ENCODE measurements around the gene ARHGEF33. TPM values are rescaled to one million over a fixed set of nuclear protein-coding genes. Genes with fewer than 3 reads are reported as not detected.

ARHGEF33 gene
- total RNA-seq, 4 donors from 2014 or later: 0.66 to 2.1 (median 0.82) TPM

DNA sequence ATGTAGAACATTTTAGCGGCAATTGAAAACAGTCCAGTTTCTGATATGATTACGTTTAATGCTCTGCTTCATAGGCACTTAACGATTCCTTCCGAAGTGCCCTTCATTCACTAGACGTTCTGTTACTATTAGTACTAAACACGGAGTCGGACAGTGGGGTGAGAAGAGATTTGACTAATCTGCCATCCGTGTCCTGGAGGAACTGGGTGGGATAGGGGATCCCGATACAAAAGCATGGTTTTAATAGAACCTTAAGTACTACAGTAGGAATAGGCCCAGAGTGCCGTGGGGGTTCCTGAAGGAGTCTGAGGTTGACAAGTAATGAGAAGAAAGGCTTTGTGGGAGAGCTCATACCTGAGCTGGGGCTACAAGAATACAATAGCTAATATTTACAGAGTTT, 13.3 kb upstream of the ARHGEF33 start:
- TF ChIP-seq POLR2AphosphoS5 (IDR thresholded peaks at IDR 0.05): no peak
- TF ChIP-seq, protein P1, sequence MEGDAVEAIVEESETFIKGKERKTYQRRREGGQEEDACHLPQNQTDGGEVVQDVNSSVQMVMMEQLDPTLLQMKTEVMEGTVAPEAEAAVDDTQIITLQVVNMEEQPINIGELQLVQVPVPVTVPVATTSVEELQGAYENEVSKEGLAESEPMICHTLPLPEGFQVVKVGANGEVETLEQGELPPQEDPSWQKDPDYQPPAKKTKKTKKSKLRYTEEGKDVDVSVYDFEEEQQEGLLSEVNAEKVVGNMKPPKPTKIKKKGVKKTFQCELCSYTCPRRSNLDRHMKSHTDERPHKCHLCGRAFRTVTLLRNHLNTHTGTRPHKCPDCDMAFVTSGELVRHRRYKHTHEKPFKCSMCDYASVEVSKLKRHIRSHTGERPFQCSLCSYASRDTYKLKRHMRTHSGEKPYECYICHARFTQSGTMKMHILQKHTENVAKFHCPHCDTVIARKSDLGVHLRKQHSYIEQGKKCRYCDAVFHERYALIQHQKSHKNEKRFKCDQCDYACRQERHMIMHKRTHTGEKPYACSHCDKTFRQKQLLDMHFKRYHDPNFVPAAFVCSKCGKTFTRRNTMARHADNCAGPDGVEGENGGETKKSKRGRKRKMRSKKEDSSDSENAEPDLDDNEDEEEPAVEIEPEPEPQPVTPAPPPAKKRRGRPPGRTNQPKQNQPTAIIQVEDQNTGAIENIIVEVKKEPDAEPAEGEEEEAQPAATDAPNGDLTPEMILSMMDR (IDR thresholded peaks at IDR 0.05): no peak
- TF ChIP-seq POLR2A (IDR thresholded peaks at IDR 0.05; ENCODE audit: low read depth): no peak
- no peak for TF ChIP-seq EP300 (IDR thresholded peaks at IDR 0.05)
- Histone ChIP-seq H3K27ac (replicated peaks in 1 of 4) (peak overlapping the region in 3 of 4 donors; percentile 74 to 82 (median 80)), H3K9me3 (no peaks in the 10 kb centered on the region), H3K4me1 (peaks cover 3 to 25% (median 20%) of the 10 kb centered on the region in 4 donors), H3K27me3 (no peaks in the 10 kb centered on the region), H3K36me3 (peaks cover 3 to 13% (median 6%) of the 10 kb centered on the region in 4 donors), H3K4me3 (peak overlapping the region; percentile 68 to 83 (median 81))
- DNase-seq (ENCODE audit: extremely low spot score): no peak
- 36% methylated on average over 10 of the region's 10 CpGs for WGBS
- intact Hi-C loops (cut with DNase I): no loop called here

DNA sequence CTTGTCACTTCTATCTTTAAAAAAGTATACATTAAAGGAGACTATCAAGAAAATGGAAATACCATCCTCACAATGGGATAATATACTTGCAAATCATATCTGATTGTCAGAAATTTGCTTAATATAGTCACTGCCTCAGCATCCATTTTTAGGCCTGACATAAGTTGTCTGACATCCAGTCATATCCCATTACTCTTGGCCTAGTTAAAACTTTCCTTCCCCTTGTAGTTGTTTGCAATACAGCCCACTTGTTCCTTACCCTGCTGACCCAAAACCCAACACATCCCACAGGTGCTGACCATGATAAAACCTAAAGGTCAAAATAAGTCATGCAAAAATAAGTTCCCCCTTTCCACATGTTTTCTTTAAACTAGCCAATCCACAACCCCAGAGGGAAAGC, 3.6 kb upstream of the ARHGEF33 start:
- intact Hi-C loops (cut with DNase I): no loop called here

DNA sequence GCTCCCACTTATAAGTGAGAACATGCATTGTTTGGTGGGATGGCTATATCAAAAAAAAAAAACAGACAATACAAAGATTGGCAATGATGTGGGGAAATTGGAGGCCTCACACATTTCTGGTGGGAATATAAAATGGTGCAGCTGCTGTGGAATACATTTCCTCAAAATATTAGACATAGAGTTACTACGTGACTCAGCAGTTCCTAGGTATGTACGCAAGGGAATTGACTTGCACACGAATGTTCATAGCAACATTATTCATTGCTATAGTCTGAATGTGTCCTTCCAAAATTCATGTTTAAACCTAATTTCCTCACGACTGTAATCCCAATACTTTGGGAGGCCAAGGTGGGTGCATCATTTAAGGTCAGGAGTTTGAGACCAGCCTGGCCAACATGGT, 2.3 kb upstream of the ARHGEF33 start:
- Histone ChIP-seq H3K4me1 (no peaks in the 10 kb centered on the region), H3K27me3 (no peaks in the 10 kb centered on the region), H3K4me3 (no peak overlapping the region), H3K27ac (replicated peaks in 1 of 4) (no peak overlapping the region), H3K36me3 (peaks cover 0 to 20% (median 0%) of the 10 kb centered on the region in 4 donors), H3K9me3 (no peaks in the 10 kb centered on the region)
- WGBS: 88% methylated on average over 4 of the region's 4 CpGs
- intact Hi-C loops (cut with DNase I): no loop called here
- DNase-seq (ENCODE audit: extremely low spot score): no peak
- TF ChIP-seq, protein P1 (IDR thresholded peaks at IDR 0.05): no peak
- TF ChIP-seq POLR2A (IDR thresholded peaks at IDR 0.05; ENCODE audit: low read depth) (no peak), POLR2AphosphoS5 (IDR thresholded peaks at IDR 0.05) (no peak), EP300 (IDR thresholded peaks at IDR 0.05) (no peak)

More for the DNA sequence above, 3.6 kb upstream of the ARHGEF33 start:
- H3K27me3 ChIP-seq: no peaks in the 10 kb centered on the region
- H3K36me3 ChIP-seq: peaks cover 1 to 33% (median 5%) of the 10 kb centered on the region in 4 donors
- no peaks in the 10 kb centered on the region for H3K9me3 ChIP-seq
- H3K27ac ChIP-seq (replicated peaks in 1 of 4): no peak overlapping the region
- TF ChIP-seq POLR2A (IDR thresholded peaks at IDR 0.05; ENCODE audit: low read depth): no peak
- TF ChIP-seq, protein P1 (IDR thresholded peaks at IDR 0.05): no peak
- TF ChIP-seq POLR2AphosphoS5 (IDR thresholded peaks at IDR 0.05): no peak
- TF ChIP-seq EP300 (IDR thresholded peaks at IDR 0.05): no peak
- no peak overlapping the region for H3K4me3 ChIP-seq
- no peak for DNase-seq (ENCODE audit: extremely low spot score)
- H3K4me1 ChIP-seq: no peaks in the 10 kb centered on the region

DNA sequence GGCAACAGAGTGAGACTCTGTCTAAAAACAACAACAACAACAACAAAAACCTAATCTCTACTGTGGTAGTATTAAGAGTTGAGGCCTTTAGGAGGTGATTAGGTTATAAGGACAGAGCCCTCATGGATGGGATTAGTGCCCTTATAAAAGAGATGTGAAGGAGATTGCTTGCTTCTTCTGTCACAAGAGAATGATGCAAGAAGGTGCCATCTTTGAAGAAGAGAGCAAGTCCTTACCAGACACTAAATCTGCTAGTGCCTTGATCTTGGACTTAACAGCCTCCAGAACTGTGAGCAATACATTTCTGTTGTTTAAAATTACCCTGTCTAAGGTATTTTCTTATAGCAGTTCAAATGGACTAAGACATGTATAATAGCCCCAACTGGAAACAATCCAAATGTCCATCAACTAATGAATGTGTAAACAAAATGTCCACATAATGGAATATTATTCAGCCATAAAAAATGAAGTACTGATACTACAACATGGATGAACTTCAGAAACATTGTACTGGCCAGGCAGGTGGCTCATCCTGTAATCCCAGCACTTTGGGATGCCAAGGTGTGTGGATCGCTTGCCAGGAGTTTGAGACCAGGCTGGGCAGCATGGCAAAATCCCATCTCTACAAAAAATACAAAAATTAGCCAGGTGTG, 1.6 kb upstream of the ARHGEF33 start:
- Histone ChIP-seq H3K27me3 (no peaks in the 10 kb centered on the region), H3K27ac (replicated peaks in 1 of 4) (no peak overlapping the region), H3K9me3 (no peaks in the 10 kb centered on the region), H3K4me3 (no peak overlapping the region), H3K36me3 (peaks cover 0 to 14% (median 0%) of the 10 kb centered on the region in 4 donors), H3K4me1 (no peaks in the 10 kb centered on the region)
- intact Hi-C loops (cut with DNase I): no loop called here
- 100% methylated on average over 1 of the region's 1 CpG for WGBS
- no peak for DNase-seq (ENCODE audit: extremely low spot score)
- TF ChIP-seq, protein P1 (IDR thresholded peaks at IDR 0.05): no peak
- TF ChIP-seq EP300 (IDR thresholded peaks at IDR 0.05) (no peak), POLR2AphosphoS5 (IDR thresholded peaks at IDR 0.05) (no peak), POLR2A (IDR thresholded peaks at IDR 0.05; ENCODE audit: low read depth) (no peak)

DNA sequence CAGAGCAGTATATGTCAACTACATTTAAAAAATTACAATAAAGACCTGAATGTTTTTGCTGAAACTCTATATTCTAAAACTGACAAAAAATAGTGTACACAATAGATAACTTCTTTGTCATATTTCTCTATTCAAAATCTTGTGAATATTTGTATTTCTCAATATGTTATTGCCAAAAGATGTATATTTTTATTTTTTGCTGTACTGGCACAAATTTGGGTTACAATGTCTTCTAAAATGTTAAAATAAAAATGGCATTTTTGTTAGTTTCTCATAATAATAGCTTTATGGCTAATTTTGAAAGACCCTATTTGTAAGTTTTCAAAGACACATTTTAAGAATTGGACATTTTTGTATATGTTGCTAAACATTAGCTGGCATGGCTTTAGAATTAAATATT, 630 bp upstream of the ARHGEF33 start:
- H3K9me3 ChIP-seq: no peaks in the 10 kb centered on the region
- no peaks in the 10 kb centered on the region for H3K27me3 ChIP-seq
- DNase-seq (ENCODE audit: extremely low spot score): no peak
- H3K36me3 ChIP-seq: peaks cover 0 to 6% (median 0%) of the 10 kb centered on the region in 4 donors
- no peak overlapping the region for H3K27ac ChIP-seq (replicated peaks in 1 of 4)
- TF ChIP-seq POLR2AphosphoS5 (IDR thresholded peaks at IDR 0.05): no peak
- no peak for TF ChIP-seq POLR2A (IDR thresholded peaks at IDR 0.05; ENCODE audit: low read depth)
- no peak for TF ChIP-seq EP300 (IDR thresholded peaks at IDR 0.05)
- TF ChIP-seq, protein P1 (IDR thresholded peaks at IDR 0.05): no peak
- H3K4me1 ChIP-seq: no peaks in the 10 kb centered on the region
- intact Hi-C loops (cut with DNase I): no loop called here
- H3K4me3 ChIP-seq: no peak overlapping the region
